ENCODE results near the gene RFT1. TPM values are rescaled to one million over a fixed set of nuclear protein-coding genes. Genes with fewer than 3 reads are reported as not detected.

The RFT1 gene
- total and polyA plus RNA-seq, 2 donors (not counting 3 experiments of a cell fraction or from before 2014, with no cell fraction given), result 29.8 to 39.9 TPM

GRCh38 chr3:53109190-53109589 lies 21.0 kb downstream of the RFT1 start:
- H3K4me1 ChIP-seq (ENCODE audit: control insufficient read depth, extremely low read depth, insufficient read depth, low read length), result peaks cover 7% of the 10 kb centered on the region
- no peaks in the 10 kb centered on the region for H3K9me3 ChIP-seq (replicated peaks; ENCODE audit: control insufficient read depth, insufficient read depth, low read length)
- H3K9ac ChIP-seq (replicated peaks; ENCODE audit: extremely low read depth, insufficient read depth, low read length), result no peak overlapping the region
- BruUV-seq (replicated peaks), result no TSS peak
- POLR2A ChIA-PET, result no interaction called here
- FAIRE-seq (no peak), DNase-seq (ENCODE audit: low read depth, low spot score) (no peak)
- no peaks in the 10 kb centered on the region for H3K9me1 ChIP-seq (replicated peaks; ENCODE audit: control insufficient read depth, extremely low read depth, insufficient read depth, low read length)
- H2AFZ ChIP-seq (ENCODE audit: low read depth, low read length), result no peak overlapping the region
- intact Hi-C loops (cut with micrococcal nuclease), result no loop called here
- dilution Hi-C loops (cut with MboI; ENCODE audit: extremely low pct_ligation_motif_present, low sequenced_read_pairs), result no loop called here
- no peaks in the 10 kb centered on the region for H3K79me2 ChIP-seq (ENCODE audit: control insufficient read depth, insufficient read depth, low read length)
- no peak overlapping the region for H3K4me3 ChIP-seq (replicated peaks in 1 of 3; ENCODE audit: insufficient read depth in 1 of 3, low read depth in 1 of 3, low read length in 3 of 3)
- no peak overlapping the region for H3K27ac ChIP-seq (ENCODE audit: insufficient read depth, low read depth, low read length)
- H3K4me2 ChIP-seq (ENCODE audit: insufficient read depth, low read length), result no peak overlapping the region
- CTCF ChIA-PET, result interaction anchor here (0.9 to 2.3 kb wide), 5 partner anchors 10 to 91 kb away, joined by 3 to 17 read pairs (median 4); no protein-coding TSS in a partner anchor
- TF ChIP-seq POLR2A (IDR thresholded peaks at IDR 0.05; ENCODE audit: low read depth, low read length) (no peak), POLR2AphosphoS5 (IDR thresholded peaks at IDR 0.05; ENCODE audit: insufficient read depth, low read depth, low read length) (no peak), FOS (IDR thresholded peaks at IDR 0.05; ENCODE audit: borderline replicate concordance, insufficient read depth, low read length) (no peak)
- TF ChIP-seq, protein P1, sequence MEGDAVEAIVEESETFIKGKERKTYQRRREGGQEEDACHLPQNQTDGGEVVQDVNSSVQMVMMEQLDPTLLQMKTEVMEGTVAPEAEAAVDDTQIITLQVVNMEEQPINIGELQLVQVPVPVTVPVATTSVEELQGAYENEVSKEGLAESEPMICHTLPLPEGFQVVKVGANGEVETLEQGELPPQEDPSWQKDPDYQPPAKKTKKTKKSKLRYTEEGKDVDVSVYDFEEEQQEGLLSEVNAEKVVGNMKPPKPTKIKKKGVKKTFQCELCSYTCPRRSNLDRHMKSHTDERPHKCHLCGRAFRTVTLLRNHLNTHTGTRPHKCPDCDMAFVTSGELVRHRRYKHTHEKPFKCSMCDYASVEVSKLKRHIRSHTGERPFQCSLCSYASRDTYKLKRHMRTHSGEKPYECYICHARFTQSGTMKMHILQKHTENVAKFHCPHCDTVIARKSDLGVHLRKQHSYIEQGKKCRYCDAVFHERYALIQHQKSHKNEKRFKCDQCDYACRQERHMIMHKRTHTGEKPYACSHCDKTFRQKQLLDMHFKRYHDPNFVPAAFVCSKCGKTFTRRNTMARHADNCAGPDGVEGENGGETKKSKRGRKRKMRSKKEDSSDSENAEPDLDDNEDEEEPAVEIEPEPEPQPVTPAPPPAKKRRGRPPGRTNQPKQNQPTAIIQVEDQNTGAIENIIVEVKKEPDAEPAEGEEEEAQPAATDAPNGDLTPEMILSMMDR (IDR thresholded peaks at IDR 0.05; ENCODE audit: extremely low read depth in 1 of 2, insufficient read depth in 1 of 2, low read depth in 1 of 2, low read length in 2 of 2), result no peak
- TF ChIP-seq, protein P2, sequence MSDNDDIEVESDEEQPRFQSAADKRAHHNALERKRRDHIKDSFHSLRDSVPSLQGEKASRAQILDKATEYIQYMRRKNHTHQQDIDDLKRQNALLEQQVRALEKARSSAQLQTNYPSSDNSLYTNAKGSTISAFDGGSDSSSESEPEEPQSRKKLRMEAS (IDR thresholded peaks at IDR 0.05; ENCODE audit: insufficient read depth, insufficient read length), result no peak
- H3K36me3 ChIP-seq (ENCODE audit: control insufficient read depth in 2 of 2, extremely low read depth in 1 of 2, insufficient read depth in 2 of 2, low read length in 2 of 2), result peaks cover 5 to 7% of the 10 kb centered on the region in 2 experiments
- H3K27me3 ChIP-seq (ENCODE audit: control insufficient read depth in 2 of 2, insufficient read depth in 2 of 2, low read length in 2 of 2), result no peaks in the 10 kb centered on the region
- H4K20me1 ChIP-seq (replicated peaks; ENCODE audit: control insufficient read depth, extremely low read depth, insufficient read depth, low read length), result no peaks in the 10 kb centered on the region

DNA sequence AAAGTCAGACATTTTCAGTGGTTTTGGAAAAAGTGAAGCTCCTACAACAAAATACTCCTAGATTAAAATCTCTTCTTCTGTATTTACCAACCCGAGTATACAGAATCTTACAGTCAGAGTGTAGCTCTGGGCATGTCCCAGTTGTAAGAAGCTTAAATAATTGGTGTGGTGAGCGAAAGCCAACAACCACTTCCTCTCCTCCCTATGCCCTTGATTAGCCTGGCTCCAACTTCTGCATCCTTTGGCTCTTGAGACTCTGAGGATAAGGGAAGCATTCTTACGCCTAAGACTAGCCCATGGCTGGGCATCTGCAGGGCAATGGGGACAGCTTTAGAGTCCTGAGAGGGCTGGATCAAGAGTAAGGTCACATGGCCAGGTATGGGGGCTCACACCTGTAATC lies 25.5 kb downstream of the RFT1 start:
- no peaks in the 10 kb centered on the region for H4K20me1 ChIP-seq (replicated peaks; ENCODE audit: control insufficient read depth, extremely low read depth, insufficient read depth, low read length)
- H3K27me3 ChIP-seq (ENCODE audit: control insufficient read depth in 2 of 2, insufficient read depth in 2 of 2, low read length in 2 of 2), result no peaks in the 10 kb centered on the region
- no peak overlapping the region for H3K9ac ChIP-seq (replicated peaks; ENCODE audit: extremely low read depth, insufficient read depth, low read length)
- no peak overlapping the region for H3K4me3 ChIP-seq (replicated peaks in 1 of 3; ENCODE audit: insufficient read depth in 1 of 3, low read depth in 1 of 3, low read length in 3 of 3)
- POLR2A ChIA-PET, result no interaction called here
- no peak overlapping the region for H3K27ac ChIP-seq (ENCODE audit: insufficient read depth, low read depth, low read length)
- intact Hi-C loops (cut with micrococcal nuclease) (no loop called here), dilution Hi-C loops (cut with MboI; ENCODE audit: extremely low pct_ligation_motif_present, low sequenced_read_pairs) (no loop called here)
- no peak overlapping the region for H2AFZ ChIP-seq (ENCODE audit: low read depth, low read length)
- DNase-seq (ENCODE audit: low read depth, low spot score), result no peak
- no peaks in the 10 kb centered on the region for H3K9me1 ChIP-seq (replicated peaks; ENCODE audit: control insufficient read depth, extremely low read depth, insufficient read depth, low read length)
- FAIRE-seq, result no peak
- no peak overlapping the region for H3K4me2 ChIP-seq (ENCODE audit: insufficient read depth, low read length)
- TF ChIP-seq, protein P2 (IDR thresholded peaks at IDR 0.05; ENCODE audit: insufficient read depth, insufficient read length), result no peak
- no peak for TF ChIP-seq FOS (IDR thresholded peaks at IDR 0.05; ENCODE audit: borderline replicate concordance, insufficient read depth, low read length)
- TF ChIP-seq POLR2AphosphoS5 (IDR thresholded peaks at IDR 0.05; ENCODE audit: insufficient read depth, low read depth, low read length), result no peak
- no peak for TF ChIP-seq JUN (IDR thresholded peaks at IDR 0.05; ENCODE audit: borderline replicate concordance, insufficient read depth, insufficient read length, low read depth)
- no peak for TF ChIP-seq MYC (IDR thresholded peaks at IDR 0.05; ENCODE audit: low read depth, low read length)
- no peak for TF ChIP-seq GATA2 (IDR thresholded peaks at IDR 0.05; ENCODE audit: insufficient read depth, insufficient read length, low read depth, low read length)
- no peak for TF ChIP-seq EZH2 (IDR thresholded peaks at IDR 0.05; ENCODE audit: borderline replicate concordance, low read depth, low read length, severe bottlenecking)
- BruUV-seq (replicated peaks), result no TSS peak
- no peaks in the 10 kb centered on the region for H3K9me3 ChIP-seq (replicated peaks; ENCODE audit: control insufficient read depth, insufficient read depth, low read length)
- H3K79me2 ChIP-seq (ENCODE audit: control insufficient read depth, insufficient read depth, low read length), result no peaks in the 10 kb centered on the region
- CTCF ChIA-PET, result interaction anchor here (0.9 to 2.9 kb wide), 6 partner anchors 8 to 92 kb away, joined by 3 to 23 read pairs (median 4); no protein-coding TSS in a partner anchor
- peaks cover 16% of the 10 kb centered on the region for H3K4me1 ChIP-seq (ENCODE audit: control insufficient read depth, extremely low read depth, insufficient read depth, low read length)
- peaks cover 8 to 18% of the 10 kb centered on the region in 2 experiments for H3K36me3 ChIP-seq (ENCODE audit: control insufficient read depth in 2 of 2, extremely low read depth in 1 of 2, insufficient read depth in 2 of 2, low read length in 2 of 2)
